HCT116 (cell line): Measurements from ENCODE around the gene MTHFR. TPM values are rescaled to one million over a fixed set of nuclear protein-coding genes. Genes with fewer than 3 reads are reported as not detected.
A peak's percentile ranks its signal among the peaks of the same experiment; 100 is the strongest.

Experiments
- ATAC-seq: fragments of 200-7000 bp; cut with Tn5 transposase; 2 replicates; pipeline ENCODE4 v1.9.1; 2020; ENCODE audit warnings: mild to moderate bottlenecking, moderate library complexity
- Bru-seq: library from RNA; stranded (reverse); fragments of 400-500 nt; gene quantifications from one replicate; lab custom pipeline; 2021; lab: Mats Ljungman, UMichigan
- BruChase-seq, 2 experiments: library from RNA; stranded (reverse); fragments of 400-500 nt; gene quantifications; one replicate each; lab custom pipeline; 2021; lab: Mats Ljungman, UMichigan
- BruUV-seq: library from RNA; stranded (reverse); fragments of 400-500 nt; replicated peaks from 2 replicates; lab custom pipeline; 2021; lab: Mats Ljungman, UMichigan
- CTCF ChIA-PET: fragments of 300-600 bp; sonication (Branson Sonifier 250); formaldehyde crosslinking; loops from one replicate; lab custom pipeline; 2021; ENCODE audit warnings: antibody characterized with exemption; lab: Charles Lee
- POLR2A ChIA-PET: fragments of 300-600, 350-600 bp; sonication (Branson Sonifier 250); formaldehyde crosslinking; loops from one replicate; lab custom pipeline; 2021; ENCODE audit warnings: antibody characterized with exemption; lab: Charles Lee
- RAD21 ChIA-PET, 2 experiments: fragments of 300-600 bp; sonication (Branson Sonifier 250); formaldehyde crosslinking; loops; one replicate each; lab custom pipeline; 2023; ENCODE audit warnings: low total read pairs in 2 of 2; ENCODE audit not compliant: uncharacterized antibody in 2 of 2, unreplicated experiment in 2 of 2, low non-redundant PET in 1 of 2; lab: Charles Lee
- DNase-seq: peaks from one replicate; pipeline ENCODE4 v3.0.0-alpha.2; 2010; ENCODE audit warnings: low read depth, low spot score
- H2AFZ ChIP-seq: fragments of 200-600 bp; shearing (Covaris generic), sonication (generic); 2 replicates; pipeline ENCODE4 v1.6.1; 2017; ENCODE audit warnings: low read depth, mixed run types, mixed read lengths, antibody characterized with exemption, low read length; ENCODE audit not compliant: poor library complexity, severe bottlenecking
- H3K27ac ChIP-seq: 2 replicates; pipeline ENCODE4 v1.5.1; 2012; ENCODE audit warnings: low read depth, low read length
- H3K27me3 ChIP-seq: fragments of 200-600 bp; sonication (generic); 2 replicates; pipeline ENCODE4 v1.6.1; 2016; ENCODE audit warnings: mixed run types, low read length, mixed read lengths; ENCODE audit not compliant: insufficient read depth
- H3K36me3 ChIP-seq, 2 experiments: fragments of 200-500 bp in 1 of 2; fragments of 200-600 bp in 1 of 2; sonication (Bioruptor generic) in 1 of 2; sonication (generic) in 1 of 2; 2 replicates each; pipeline versions ENCODE4 v1.5.1 to v1.6.1; 2014 to 2016; ENCODE audit warnings: low read length in 2 of 2, inconsistent platforms in 1 of 2, mixed read lengths in 1 of 2, mixed run types in 1 of 2; ENCODE audit not compliant: insufficient read depth in 2 of 2, control insufficient read depth in 1 of 2
- H3K4me1 ChIP-seq, 2 experiments: fragments of 200-600 bp in 1 of 2; sonication (generic) in 1 of 2; 2 replicates each; pipeline versions ENCODE4 v1.5.1 to v1.6.1; 2012 to 2017; ENCODE audit warnings: low read length in 2 of 2, inconsistent platforms in 1 of 2, mild to moderate bottlenecking in 1 of 2, mixed read lengths in 1 of 2, mixed run types in 1 of 2, moderate library complexity in 1 of 2; ENCODE audit not compliant: insufficient read depth in 2 of 2, control insufficient read depth in 1 of 2
- H3K4me2 ChIP-seq: fragments of 200-600 bp; sonication (generic); 2 replicates; pipeline ENCODE4 v1.6.1; 2017; ENCODE audit warnings: mixed run types, low read length, mixed read lengths
- H3K4me3 ChIP-seq, 2 experiments: fragments of 200-600 bp in 1 of 2; sonication (generic) in 1 of 2; replicated peaks in 1 of 2; 2 replicates each; pipeline ENCODE4 v1.5.1; 2011 to 2016; ENCODE audit warnings: low read length in 2 of 2, control low read depth in 1 of 2, low read depth in 1 of 2, mild to moderate bottlenecking in 1 of 2, mixed read lengths in 1 of 2, mixed run types in 1 of 2
- H3K79me2 ChIP-seq: fragments of 200-600 bp; sonication (generic); 2 replicates; pipeline ENCODE4 v1.6.1; 2017; ENCODE audit warnings: mild to moderate bottlenecking, mixed run types, low read length, moderate library complexity, mixed read lengths; ENCODE audit not compliant: insufficient read depth
- H3K9ac ChIP-seq: fragments of 200-600 bp; sonication (generic); 2 replicates; pipeline ENCODE4 v1.6.1; 2016; ENCODE audit warnings: low read length, mixed read lengths
- H3K9me2 ChIP-seq: fragments of 200-600 bp; sonication (generic), shearing (Covaris generic); 2 replicates; pipeline ENCODE4 v1.6.1; 2017; ENCODE audit warnings: mixed run types, mild to moderate bottlenecking, moderate library complexity; ENCODE audit not compliant: insufficient read depth
- H3K9me3 ChIP-seq, 2 experiments: fragments of 200-500 bp in 1 of 2; fragments of 200-600 bp in 1 of 2; sonication (Bioruptor generic) in 1 of 2; sonication (generic) in 1 of 2; 2 replicates each; pipeline ENCODE4 v1.6.1; 2014 to 2017; ENCODE audit warnings: low read length in 2 of 2, mixed read lengths in 2 of 2, inconsistent platforms in 1 of 2, low read depth in 1 of 2, mild to moderate bottlenecking in 1 of 2, mixed run types in 1 of 2, moderate library complexity in 1 of 2; ENCODE audit not compliant: control insufficient read depth in 1 of 2, insufficient read depth in 1 of 2
- H4K20me1 ChIP-seq: fragments of 200-600 bp; sonication (generic), shearing (Covaris generic); 2 replicates; pipeline ENCODE4 v1.6.1; 2017; ENCODE audit warnings: mixed run types, mild to moderate bottlenecking, moderate library complexity; ENCODE audit not compliant: insufficient read depth
- EZH2 ChIP-seq: fragments of 200-600 bp; sonication (generic); IDR thresholded peaks from 2 replicates; pipeline ENCODE4 v1.6.1; 2017; ENCODE audit warnings: antibody characterized with exemption, mixed run types
- POLR2A ChIP-seq: IDR thresholded peaks from 2 replicates; pipeline ENCODE4 v1.7.0; 2011; ENCODE audit warnings: borderline replicate concordance; ENCODE audit not compliant: insufficient read depth, insufficient read length; ENCODE audit errors: extremely low read depth
- POLR2AphosphoS5 ChIP-seq: IDR thresholded peaks from 2 replicates; pipeline ENCODE4 v1.6.1; 2011; ENCODE audit warnings: mild to moderate bottlenecking, low read depth, low read length, moderate library complexity
- YY1 ChIP-seq: IDR thresholded peaks from 2 replicates; pipeline ENCODE4 v1.6.1; 2011; ENCODE audit warnings: low read length, low read depth, moderate library complexity, mild to moderate bottlenecking; ENCODE audit not compliant: insufficient replicate concordance; ENCODE audit errors: extremely low read depth
- intact Hi-C: fragments of 100-400 bp; cut with micrococcal nuclease; formaldehyde crosslinking; loops from 2 replicates; pipeline ENCODE4 v1.10.0; 2022
- long read RNA-seq: library from polyadenylated mRNA; unstranded; transcript quantifications from one replicate; pipeline ENCODE4 v2.0.0, GENCODE V29; 2021; ENCODE audit not compliant: unreplicated experiment
- polyA plus RNA-seq: library from polyadenylated mRNA; unstranded; fragments of >200 nt; gene quantifications from 2 replicates; pipeline ENCODE4 v1.2.1, GENCODE V29; 2012; ENCODE audit warnings: missing spikeins
- total RNA-seq: library from RNA; stranded (reverse); gene quantifications from one replicate; pipeline ENCODE4 v1.2.1, GENCODE V29; 2021; ENCODE audit not compliant: unreplicated experiment
- TF ChIP-seq, protein P1 (sequence below): IDR thresholded peaks from 2 replicates; pipeline ENCODE4 v1.6.1; 2011; ENCODE audit warnings: mild to moderate bottlenecking, low read length, moderate library complexity; ENCODE audit not compliant: insufficient replicate concordance; ENCODE audit errors: extremely low read depth

MTHFR gene
- 20.9 TPM for total RNA-seq
- polyA plus RNA-seq, result 9.1 and 10.7 TPM in 2 replicates
- Bru-seq, nascent RNA, result percentile 61 among the genes with signal in this experiment
- BruChase-seq, experiment 1, labeled RNA remaining after a 6-hour chase, result percentile 79 among the genes with signal in this experiment
- BruChase-seq, experiment 2, labeled RNA remaining after a 2-hour chase, result percentile 68 among the genes with signal in this experiment
- long read RNA-seq, partial matches to known transcripts, result 1 of 21 reads
- long read RNA-seq, other reads (novel, unspliced or antisense), result 20 of 21 reads

DNA sequence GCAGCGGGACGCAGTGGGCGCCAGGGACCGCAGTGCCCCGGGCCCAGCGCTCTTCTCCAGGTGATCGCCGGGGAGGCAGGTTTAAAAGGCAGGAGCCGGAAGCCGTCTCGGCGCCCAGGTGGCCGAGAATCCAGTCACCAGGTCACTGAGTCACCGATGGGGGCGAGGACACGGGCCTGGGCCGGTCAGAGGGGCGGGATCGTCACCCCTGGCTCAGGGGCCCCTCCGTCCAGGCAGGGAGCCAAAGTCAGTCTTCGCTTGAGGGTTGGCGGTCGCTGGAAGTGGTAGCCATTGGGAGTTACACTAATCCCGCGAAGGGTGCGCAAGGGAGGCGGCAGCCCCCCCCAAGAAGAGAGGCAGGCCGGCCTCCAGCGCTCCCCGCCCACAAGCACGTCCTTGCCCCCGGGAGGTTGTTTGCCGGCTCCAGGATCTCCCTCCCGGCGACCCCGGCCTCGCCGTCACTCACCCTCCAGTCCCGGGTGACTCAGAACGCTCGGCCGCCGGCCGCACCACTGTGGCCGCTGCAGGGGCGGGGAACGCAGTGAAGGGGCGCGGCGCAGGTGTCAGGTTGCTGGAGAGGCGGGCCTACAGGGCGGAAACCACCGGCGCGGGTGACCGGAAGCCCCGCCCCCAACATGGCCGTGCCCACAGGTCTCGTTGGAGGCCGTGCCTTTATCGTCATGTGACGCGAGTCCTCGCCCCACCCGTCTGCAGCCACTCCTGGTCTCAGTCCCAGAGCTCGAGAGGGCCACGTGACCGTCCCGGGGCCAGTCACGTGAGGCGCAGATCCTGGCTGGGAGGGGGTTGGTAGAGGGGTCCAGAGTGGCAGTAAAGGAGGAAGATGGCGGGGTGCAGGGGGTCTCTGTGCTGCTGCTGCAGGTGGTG lies at the start of gene MTHFR, which contains the start of gene CLCN6:
Gene MTHFR, minus strand, starts transcription at position 543 of the 885 bp plus-strand sequence. CDS start 2,848 bp downstream, outside the sequence.
Gene CLCN6, plus strand, starts transcription at position 770 of the 885 bp plus-strand sequence. Its CDS starts 72 bp downstream, at position 842.
- CTCF ChIA-PET, result interaction anchor here (0.8 to 1.5 kb wide), 2 partner anchors 21 to 33 kb away, joined by 3 to 4 read pairs; no protein-coding TSS in a partner anchor
- Histone ChIP-seq H2AFZ (no peak within 1 kb of the TSS), H3K27me3 (no peaks in the 10 kb centered on the region), H3K4me2 (peak within 1 kb of the TSS; percentile 94), H3K79me2 (peaks cover 15% of the 10 kb centered on the region), H3K36me3 (peaks cover 2 to 5% of the 10 kb centered on the region in 2 experiments; a peak in 2 of 4 replicates), H3K4me1 (peaks cover 33 to 57% of the 10 kb centered on the region in 2 experiments), H3K4me3 (peak within 1 kb of the TSS; percentile 58 to 77), H4K20me1 (no peaks in the 10 kb centered on the region), H3K9me2 (no peaks in the 10 kb centered on the region), H3K9me3 (no peaks in the 10 kb centered on the region), H3K9ac (peak within 1 kb of the TSS; percentile 61), H3K27ac (peak within 1 kb of the TSS; percentile 89)
- DNase-seq (peak; percentile 97), ATAC-seq (peak; percentile 86)
- BruUV-seq, result no TSS peak
- POLR2A ChIA-PET, result interaction anchor here (0.7 to 2.4 kb wide), 5 partner anchors 13 to 103 kb away, joined by 3 to 24 read pairs (median 4); no protein-coding TSS in a partner anchor
- intact Hi-C loops, result no loop called here
- RAD21 ChIA-PET, result no interaction called here
- TF ChIP-seq YY1 (peak; percentile 92), POLR2A (peak; percentile 42), POLR2AphosphoS5 (peak; percentile 75), EZH2 (no peak)
- TF ChIP-seq, protein P1, sequence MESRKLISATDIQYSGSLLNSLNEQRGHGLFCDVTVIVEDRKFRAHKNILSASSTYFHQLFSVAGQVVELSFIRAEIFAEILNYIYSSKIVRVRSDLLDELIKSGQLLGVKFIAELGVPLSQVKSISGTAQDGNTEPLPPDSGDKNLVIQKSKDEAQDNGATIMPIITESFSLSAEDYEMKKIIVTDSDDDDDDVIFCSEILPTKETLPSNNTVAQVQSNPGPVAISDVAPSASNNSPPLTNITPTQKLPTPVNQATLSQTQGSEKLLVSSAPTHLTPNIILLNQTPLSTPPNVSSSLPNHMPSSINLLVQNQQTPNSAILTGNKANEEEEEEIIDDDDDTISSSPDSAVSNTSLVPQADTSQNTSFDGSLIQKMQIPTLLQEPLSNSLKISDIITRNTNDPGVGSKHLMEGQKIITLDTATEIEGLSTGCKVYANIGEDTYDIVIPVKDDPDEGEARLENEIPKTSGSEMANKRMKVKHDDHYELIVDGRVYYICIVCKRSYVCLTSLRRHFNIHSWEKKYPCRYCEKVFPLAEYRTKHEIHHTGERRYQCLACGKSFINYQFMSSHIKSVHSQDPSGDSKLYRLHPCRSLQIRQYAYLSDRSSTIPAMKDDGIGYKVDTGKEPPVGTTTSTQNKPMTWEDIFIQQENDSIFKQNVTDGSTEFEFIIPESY, result peak; percentile 13
